H9 (cell line): ENCODE results near the gene FIBP. TPM values are rescaled to one million over a fixed set of nuclear protein-coding genes. Genes with fewer than 3 reads are reported as not detected.

Experiments
- DNase-seq: peaks from one replicate; pipeline ENCODE4 v3.0.0-alpha.2; 2017
- H2AFZ ChIP-seq: one replicate; pipeline ENCODE4 v1.6.1; 2013; ENCODE audit warnings: mild to moderate bottlenecking, low read length, control low read depth, moderate library complexity
- H2AK5ac ChIP-seq: 2 replicates; pipeline ENCODE4 v1.6.1; 2013; ENCODE audit warnings: low read length, control low read depth, mixed read lengths; ENCODE audit not compliant: insufficient read length
- H2BK120ac ChIP-seq: one replicate; pipeline ENCODE4 v1.6.1; 2013; ENCODE audit warnings: low read depth, mild to moderate bottlenecking, low read length, control low read depth, inconsistent platforms; ENCODE audit not compliant: poor library complexity, severe bottlenecking
- H2BK12ac ChIP-seq: 2 replicates; pipeline ENCODE4 v1.6.1; 2013; ENCODE audit warnings: low read length, control low read depth, mixed read lengths, low read depth; ENCODE audit not compliant: insufficient read length
- H2BK15ac ChIP-seq: 2 replicates; pipeline ENCODE4 v1.6.1; 2013; ENCODE audit warnings: low read depth, low read length, control low read depth
- H2BK20ac ChIP-seq: one replicate; pipeline ENCODE4 v1.6.1; 2013; ENCODE audit warnings: low read depth, mild to moderate bottlenecking, low read length, control low read depth, inconsistent platforms; ENCODE audit not compliant: poor library complexity, severe bottlenecking
- H2BK5ac ChIP-seq: 2 replicates; pipeline ENCODE4 v1.6.1; 2013; ENCODE audit warnings: low read length, control low read depth, mixed read lengths; ENCODE audit not compliant: insufficient read length
- H3K14ac ChIP-seq: 2 replicates; pipeline ENCODE4 v1.6.1; 2013; ENCODE audit warnings: low read length, control low read depth; ENCODE audit not compliant: insufficient read depth
- H3K18ac ChIP-seq: 2 replicates; pipeline ENCODE4 v1.6.1; 2013; ENCODE audit warnings: low read depth, mild to moderate bottlenecking, mixed read lengths, low read length, control low read depth; ENCODE audit not compliant: insufficient read length
- H3K23ac ChIP-seq: 2 replicates; pipeline ENCODE4 v1.6.1; 2013; ENCODE audit warnings: low read length, control low read depth, mixed read lengths, low read depth; ENCODE audit not compliant: insufficient read length
- H3K23me2 ChIP-seq: 2 replicates; pipeline ENCODE4 v1.6.1; 2013; ENCODE audit warnings: low read depth, mild to moderate bottlenecking, mixed read lengths, low read length, control low read depth; ENCODE audit not compliant: insufficient read length, poor library complexity, severe bottlenecking
- H3K27ac ChIP-seq: 2 replicates; pipeline ENCODE4 v1.5.1; 2013; ENCODE audit warnings: low read length, control low read depth, mixed read lengths, low read depth; ENCODE audit not compliant: insufficient read length
- H3K27me3 ChIP-seq: 2 replicates; pipeline ENCODE4 v1.6.1; 2013; ENCODE audit warnings: low read length, control low read depth, inconsistent platforms; ENCODE audit not compliant: insufficient read depth
- H3K4ac ChIP-seq: 2 replicates; pipeline ENCODE4 v1.6.1; 2013; ENCODE audit warnings: low read depth, mild to moderate bottlenecking, control low read depth, inconsistent platforms, low read length, moderate library complexity
- H3K4me1 ChIP-seq: 2 replicates; pipeline ENCODE4 v1.6.1; 2013; ENCODE audit warnings: low read length, control low read depth, inconsistent platforms; ENCODE audit not compliant: insufficient read depth
- H3K4me2 ChIP-seq: 2 replicates; pipeline ENCODE4 v1.6.1; 2013; ENCODE audit warnings: low read length, control low read depth, mixed read lengths; ENCODE audit not compliant: insufficient read length, insufficient read depth
- H3K56ac ChIP-seq: 2 replicates; pipeline ENCODE4 v1.6.1; 2013; ENCODE audit warnings: low read depth, mild to moderate bottlenecking, mixed read lengths, low read length, control low read depth; ENCODE audit not compliant: insufficient read length
- H3K79me1 ChIP-seq: 2 replicates; pipeline ENCODE4 v1.6.1; 2013; ENCODE audit warnings: low read depth, mild to moderate bottlenecking, moderate library complexity, low read length, control low read depth, inconsistent platforms; ENCODE audit not compliant: insufficient read depth, poor library complexity, severe bottlenecking
- H3K79me2 ChIP-seq: 2 replicates; pipeline ENCODE4 v1.6.1; 2013; ENCODE audit warnings: low read length, control low read depth, inconsistent platforms; ENCODE audit not compliant: insufficient read depth
- H3K9ac ChIP-seq: 2 replicates; pipeline ENCODE4 v1.6.1; 2013; ENCODE audit warnings: low read length, control low read depth, mixed read lengths; ENCODE audit not compliant: insufficient read length; ENCODE audit errors: extremely low read depth
- H3K9me3 ChIP-seq: one replicate; pipeline ENCODE4 v1.6.1; 2013; ENCODE audit warnings: low read depth, low read length, inconsistent platforms; ENCODE audit not compliant: control insufficient read depth
- H3T11ph ChIP-seq: one replicate; pipeline ENCODE4 v1.6.1; 2013; ENCODE audit warnings: mild to moderate bottlenecking, low read length, control low read depth, inconsistent platforms
- H4K20me1 ChIP-seq: one replicate; pipeline ENCODE4 v1.6.1; 2013; ENCODE audit not compliant: control insufficient read depth, insufficient read length, insufficient read depth
- H4K5ac ChIP-seq: 2 replicates; pipeline ENCODE4 v1.6.1; 2013; ENCODE audit warnings: low read depth, mild to moderate bottlenecking, mixed read lengths, low read length, control low read depth; ENCODE audit not compliant: insufficient read length
- H4K8ac ChIP-seq: replicated peaks from 2 replicates; pipeline ENCODE4 v1.6.1; 2013; ENCODE audit warnings: low read length, control low read depth, mixed read lengths, low read depth; ENCODE audit not compliant: insufficient read length
- H4K91ac ChIP-seq: 2 replicates; pipeline ENCODE4 v1.6.1; 2013; ENCODE audit warnings: low read depth, mild to moderate bottlenecking, moderate library complexity, mixed read lengths, low read length, control low read depth; ENCODE audit not compliant: insufficient read length
- H3K27ac Mint-ChIP-seq, 3 experiments: 2 replicates in 2 of 3; 3 replicates in 1 of 3; pipeline ENCODE4 v1.8.0; 2020 to 2021; ENCODE audit warnings: mixed read lengths in 3 of 3, mild to moderate bottlenecking in 1 of 3, moderate library complexity in 1 of 3
- H3K27me3 Mint-ChIP-seq: 2 replicates; pipeline ENCODE4 v1.8.0; 2021; ENCODE audit warnings: low read depth, mild to moderate bottlenecking, moderate library complexity, mixed read lengths
- H3K36me3 Mint-ChIP-seq, 3 experiments: 2 replicates in 2 of 3; 3 replicates in 1 of 3; pipeline ENCODE4 v1.8.0; 2020 to 2021; ENCODE audit warnings: low read depth in 3 of 3, mixed read lengths in 3 of 3; ENCODE audit not compliant: insufficient read depth in 1 of 3
- H3K4me1 Mint-ChIP-seq, 2 experiments: 2 replicates each; pipeline ENCODE4 v1.8.0; 2020; ENCODE audit warnings: mixed read lengths in 2 of 2
- H3K4me3 Mint-ChIP-seq, 2 experiments: 2 replicates in 1 of 2; 3 replicates in 1 of 2; pipeline ENCODE4 v1.8.0; 2020 to 2021; ENCODE audit warnings: mild to moderate bottlenecking in 2 of 2, mixed read lengths in 2 of 2, moderate library complexity in 1 of 2
- H3K9me3 Mint-ChIP-seq, 2 experiments: 2 replicates in 1 of 2; 3 replicates in 1 of 2; pipeline ENCODE4 v1.8.0; 2020; ENCODE audit warnings: mild to moderate bottlenecking in 2 of 2, mixed read lengths in 2 of 2, moderate library complexity in 1 of 2
- CTCF ChIP-seq: fragments of 200-600 bp; sonication (generic); conservative IDR thresholded peaks from 3 replicates; pipeline ENCODE4 v1.8.0; 2021; ENCODE audit warnings: antibody characterized with exemption, mild to moderate bottlenecking
- WGBS: extraction: QIAGEN DNeasy Blood & Tissue Kit; methylation state at CpG from one replicate; pipeline ENCODE4 v1.1.7; 2013; ENCODE audit warnings: missing lambda C conversion rate, low lambda C conversion rate, mixed read lengths; ENCODE audit not compliant: insufficient read length; ENCODE audit errors: extremely low coverage; 5-methylcytosine and 5-hydroxymethylcytosine counted together
- total RNA-seq: library from RNA; stranded (reverse); gene quantifications from 2 replicates; pipeline ENCODE4 v1.2.1, GENCODE V29; 2021

The FIBP gene
- total RNA-seq, 1 experiment from 2014 or later: 87.0 TPM

GRCh38 chr11:65868907-65869306 is 19.4 kb downstream of the FIBP start:
- H2BK12ac ChIP-seq: no peak overlapping the region
- Mint-ChIP-seq H3K27ac (no peak overlapping the region), H3K4me1 (peaks cover 15 to 20% of the 10 kb centered on the region in 2 experiments), H3K36me3 (peaks cover 8 to 20% (median 20%) of the 10 kb centered on the region in 3 experiments; a peak in 6 of 7 replicates), H3K4me3 (no peak overlapping the region), H3K27me3 (peaks cover 7% of the 10 kb centered on the region), H3K9me3 (no peaks in the 10 kb centered on the region; a peak in 1 of 5 replicates)
- H3K9me3 ChIP-seq: no peaks in the 10 kb centered on the region
- no peak overlapping the region for H2AK5ac ChIP-seq
- H3K14ac ChIP-seq: no peak overlapping the region
- H4K8ac ChIP-seq: no peak overlapping the region
- no peak for TF ChIP-seq CTCF
- no peak overlapping the region for H3K56ac ChIP-seq
- H2BK5ac ChIP-seq: no peak overlapping the region
- no peak overlapping the region for H4K5ac ChIP-seq
- no peak overlapping the region for H2BK20ac ChIP-seq
- no peak overlapping the region for H3K9ac ChIP-seq
- H3K79me2 ChIP-seq: no peaks in the 10 kb centered on the region
- H3K18ac ChIP-seq: no peak overlapping the region
- H3K27ac ChIP-seq: no peak overlapping the region
- no peak overlapping the region for H2BK120ac ChIP-seq
- no peak overlapping the region for H4K91ac ChIP-seq
- no peaks in the 10 kb centered on the region for H4K20me1 ChIP-seq
- no peak overlapping the region for H3K23ac ChIP-seq
- H3K4me2 ChIP-seq: no peak overlapping the region
- no peak for DNase-seq
- H3T11ph ChIP-seq: no peak overlapping the region
- H3K27me3 ChIP-seq: peaks cover 3% of the 10 kb centered on the region; the same call in 1 of the 2 replicates
- no CpG with 5 or more reads among the region's 3 CpGs for WGBS
- no peak overlapping the region for H3K4ac ChIP-seq
- H2BK15ac ChIP-seq: no peak overlapping the region
- H2AFZ ChIP-seq: no peak overlapping the region
- H3K79me1 ChIP-seq: no peaks in the 10 kb centered on the region
- H3K4me1 ChIP-seq: no peaks in the 10 kb centered on the region
- peaks cover 8% of the 10 kb centered on the region for H3K23me2 ChIP-seq
